Forelimb muscle (tissue), 1 donor: ENCODE results near the gene FYCO1. TPM values are rescaled to one million over a fixed set of nuclear protein-coding genes. Genes with fewer than 3 reads are reported as not detected.

ENCODE experiments used
- DNase-seq: peaks from one replicate; pipeline ENCODE4 v3.0.0-alpha.2; 2013; ENCODE audit warnings: low read depth
- polyA plus RNA-seq: library from polyadenylated mRNA; unstranded; fragments of 120-200 nt; gene quantifications from one replicate; pipeline ENCODE4 v1.2.1, GENCODE V29; 2013; ENCODE audit not compliant: insufficient read length

FYCO1 gene
- polyA plus RNA-seq, 1 donor: 33.7 TPM

- no peak for DNase-seq
Measured at GRCh38 chr3:45984331-45985312, 11.0 kb downstream of the FYCO1 start.

DNA sequence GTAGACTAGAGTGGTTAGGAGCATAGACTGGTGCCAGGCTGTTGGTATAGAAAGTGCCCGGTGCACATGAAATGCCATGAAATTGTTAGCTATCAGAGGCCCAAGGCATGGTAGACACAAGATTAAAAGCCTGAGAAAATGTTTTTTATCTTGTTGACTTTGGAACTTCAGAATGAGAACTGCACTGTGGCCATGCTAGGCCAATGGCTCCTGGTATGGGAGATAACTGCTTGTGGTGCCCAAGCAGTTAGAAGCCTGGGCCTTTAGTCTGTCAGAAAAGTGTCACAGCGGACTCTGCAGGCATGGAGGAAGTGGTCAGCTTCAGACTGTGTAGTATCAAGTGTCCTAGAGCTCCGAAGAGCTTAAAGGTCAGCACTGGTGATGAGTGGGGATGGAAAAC, 11.9 kb downstream of the FYCO1 start:
- no peak for DNase-seq

- no peak for DNase-seq
Measured at GRCh38 chr3:45981346-45982074, 14.1 kb downstream of the FYCO1 start.

- DNase-seq: no peak
Measured at GRCh38 chr3:45980819-45981218, 14.8 kb downstream of the FYCO1 start.

- DNase-seq: no peak
Measured at GRCh38 chr3:45980229-45980813, 15.3 kb downstream of the FYCO1 start.

DNA sequence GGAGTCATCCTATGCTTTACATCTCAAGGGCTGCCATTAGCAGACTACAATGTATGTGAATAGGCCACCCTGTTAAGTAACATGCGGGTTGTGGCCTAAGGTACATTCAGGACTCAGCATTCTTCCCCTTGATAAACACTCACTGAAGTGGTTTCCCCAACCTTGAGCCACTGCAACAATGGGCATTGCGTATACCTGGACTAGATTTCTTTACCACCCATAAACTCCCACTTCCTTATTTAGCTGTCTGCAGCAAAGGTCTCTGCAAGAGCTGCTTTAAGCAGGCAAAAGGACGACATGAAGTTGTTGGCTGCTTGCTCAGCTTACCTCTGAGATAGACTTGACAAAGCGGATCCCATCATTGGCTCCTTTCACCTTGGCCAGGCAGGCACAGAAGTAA, 16.2 kb downstream of the FYCO1 start:
- DNase-seq: no peak

DNA sequence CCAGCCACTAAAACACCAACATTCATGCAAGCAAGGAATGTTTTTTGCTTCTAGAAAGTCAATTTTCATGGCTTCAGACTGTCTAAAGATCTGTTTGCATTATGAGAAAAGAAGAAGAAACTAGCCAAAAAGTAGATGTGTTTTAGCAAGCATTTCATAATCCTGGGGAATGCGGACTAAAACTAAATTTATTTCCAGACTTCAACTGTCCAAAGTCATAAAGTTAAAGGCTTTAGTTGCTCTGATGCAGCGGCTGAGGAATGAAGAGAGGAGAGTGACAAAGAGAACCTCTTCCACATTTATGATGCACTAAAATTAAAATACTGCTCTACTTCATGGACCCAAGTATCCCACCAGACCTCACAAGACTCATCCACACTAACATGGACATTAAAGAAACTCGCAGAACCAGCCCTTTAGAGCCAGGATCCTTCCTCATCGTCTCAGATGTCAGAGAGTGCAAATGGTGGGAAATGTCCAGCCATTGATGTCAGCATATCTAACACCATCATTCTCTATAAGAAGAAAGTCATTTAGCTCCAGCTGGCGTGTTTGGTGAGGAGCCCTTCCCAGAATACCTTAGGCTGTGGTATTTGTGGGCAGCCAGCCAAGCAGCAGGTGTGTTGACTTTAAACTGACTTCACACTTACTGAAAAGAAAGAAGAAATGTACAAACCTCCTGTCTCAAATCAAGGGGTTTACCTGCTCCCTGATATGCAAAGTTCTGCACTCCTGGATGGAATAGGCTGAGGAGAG, 17.4 kb downstream of the FYCO1 start:
- no peak for DNase-seq

DNA sequence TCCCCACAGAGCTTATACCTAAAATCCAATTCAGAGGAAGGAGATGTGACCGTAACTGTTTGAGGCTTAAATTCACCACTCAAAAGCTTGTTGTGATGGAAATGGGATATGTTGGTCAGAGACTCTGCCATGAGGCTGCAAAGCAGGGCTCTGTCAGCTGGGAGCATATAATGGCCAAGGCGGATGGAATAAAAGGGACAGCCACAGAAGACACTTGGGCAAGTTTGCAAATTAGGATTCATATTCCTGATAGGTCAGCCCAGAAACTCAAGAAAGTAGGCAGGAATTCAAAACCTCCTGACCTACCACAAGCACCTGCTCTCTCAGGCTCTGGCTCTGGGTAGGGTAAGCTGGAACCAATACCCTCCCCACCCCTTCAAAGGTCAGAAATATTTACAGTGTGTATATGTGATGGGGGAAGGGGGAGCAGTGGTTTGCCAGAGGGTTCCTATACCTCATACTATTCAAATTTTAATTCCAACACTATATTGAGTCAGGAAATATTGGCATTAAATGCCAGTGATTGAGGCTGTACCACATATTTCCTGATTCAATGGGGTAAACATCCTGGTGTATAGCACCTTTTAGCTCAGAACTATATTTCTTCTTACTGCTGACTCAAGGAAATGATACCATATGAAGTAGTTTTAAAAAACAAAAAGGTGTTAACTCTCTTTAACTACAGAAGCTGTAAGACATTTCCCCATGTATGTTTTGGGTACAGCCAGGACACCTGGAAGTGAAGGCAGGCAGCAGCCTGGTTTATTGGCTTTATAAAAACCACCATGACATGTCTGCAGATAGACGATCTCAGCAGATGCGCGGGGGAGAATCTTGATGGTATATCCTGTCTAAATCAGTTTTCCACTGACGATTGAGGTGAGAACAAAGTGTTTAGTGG, 19.2 kb downstream of the FYCO1 start:
- DNase-seq: no peak

DNA sequence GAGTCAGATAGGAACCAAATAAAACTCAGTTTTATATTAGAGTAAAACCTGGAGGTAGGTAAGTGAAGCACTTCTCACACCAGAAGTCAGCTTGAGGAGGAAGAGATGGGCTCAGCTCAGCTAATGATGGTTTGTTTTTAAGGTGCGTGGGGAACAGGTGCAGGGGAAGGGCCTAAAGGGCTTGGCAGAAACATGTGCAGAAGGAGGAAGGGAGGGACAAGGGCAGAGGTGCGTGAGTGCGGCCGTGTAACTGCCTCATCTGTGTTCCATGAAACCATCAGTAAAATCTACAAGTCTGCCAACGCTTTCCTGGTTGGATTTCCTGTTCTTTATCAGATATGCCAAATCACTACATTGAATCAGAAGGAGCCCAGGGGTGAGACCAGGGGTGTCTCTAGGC, 19.9 kb downstream of the FYCO1 start:
- no peak for DNase-seq

GRCh38 chr3:45974686-45975085, 20.9 kb downstream of the FYCO1 start:
- no peak for DNase-seq

DNA sequence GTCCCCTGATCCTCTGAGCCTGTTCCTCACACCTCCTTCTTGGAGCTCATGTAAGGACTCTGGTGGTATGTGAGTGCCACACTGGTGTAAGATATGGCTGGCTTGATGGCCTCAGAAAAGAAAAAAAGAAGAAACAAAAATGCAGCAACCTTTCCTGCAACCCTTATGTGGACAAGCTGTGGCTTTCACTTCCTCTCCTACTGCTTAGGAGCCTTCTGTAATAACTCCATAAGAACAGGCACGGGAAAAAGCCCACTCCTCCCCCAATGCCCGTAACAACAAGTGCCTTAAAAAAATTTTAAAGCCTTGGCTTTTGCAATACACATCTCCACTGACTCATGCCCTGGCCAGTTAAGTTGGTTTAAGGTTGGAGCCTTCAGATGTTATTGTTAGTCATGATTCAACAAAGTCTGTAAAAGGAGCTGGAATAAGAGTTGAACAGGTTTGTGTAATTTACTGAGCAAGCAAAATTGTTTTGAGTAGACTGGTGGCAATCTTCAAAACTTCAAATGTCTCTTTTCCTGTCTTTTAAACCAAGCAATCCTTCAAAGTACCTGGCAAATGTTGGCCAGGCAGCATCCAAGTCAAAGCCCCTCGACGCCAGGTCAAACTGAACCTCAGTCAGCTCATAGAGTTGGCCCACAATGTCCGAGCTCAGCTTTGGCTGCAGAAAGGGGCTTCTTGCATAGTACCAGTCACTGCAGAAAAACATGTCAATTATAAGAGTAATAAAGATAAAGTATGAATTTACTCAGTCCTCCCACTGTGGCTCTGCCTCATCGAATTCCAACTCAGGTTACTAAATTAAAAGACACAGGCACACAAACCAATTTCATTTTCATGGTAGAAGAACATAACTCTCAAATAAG, 22.9 kb downstream of the FYCO1 start:
- no peak for DNase-seq

DNA sequence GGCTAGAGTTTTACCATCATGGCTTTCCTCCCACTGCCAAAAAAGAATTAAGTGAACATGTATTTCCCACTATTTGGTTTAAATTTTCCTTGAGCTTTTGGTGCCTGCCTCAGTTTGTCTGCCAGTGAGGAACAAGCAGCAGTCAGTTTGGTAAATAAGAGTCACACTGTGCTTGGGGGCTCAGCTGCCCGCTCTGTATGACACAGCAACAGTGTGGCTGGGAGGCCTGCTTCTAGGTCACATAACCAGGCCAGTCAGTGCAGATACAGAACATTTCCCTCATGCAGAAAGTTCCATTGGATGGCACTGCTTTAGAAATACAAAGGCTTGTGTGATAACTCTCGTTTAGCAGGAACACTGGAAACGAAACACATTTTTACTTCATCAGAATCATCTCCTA, 25.7 kb downstream of the FYCO1 start:
- no peak for DNase-seq

- DNase-seq: no peak
Measured at GRCh38 chr3:45969116-45969515, 26.5 kb downstream of the FYCO1 start.

- DNase-seq: no peak
Measured at GRCh38 chr3:45968706-45969105, 26.9 kb downstream of the FYCO1 start.

- DNase-seq: no peak
Measured at GRCh38 chr3:45968149-45968548, 27.5 kb downstream of the FYCO1 start.

DNA sequence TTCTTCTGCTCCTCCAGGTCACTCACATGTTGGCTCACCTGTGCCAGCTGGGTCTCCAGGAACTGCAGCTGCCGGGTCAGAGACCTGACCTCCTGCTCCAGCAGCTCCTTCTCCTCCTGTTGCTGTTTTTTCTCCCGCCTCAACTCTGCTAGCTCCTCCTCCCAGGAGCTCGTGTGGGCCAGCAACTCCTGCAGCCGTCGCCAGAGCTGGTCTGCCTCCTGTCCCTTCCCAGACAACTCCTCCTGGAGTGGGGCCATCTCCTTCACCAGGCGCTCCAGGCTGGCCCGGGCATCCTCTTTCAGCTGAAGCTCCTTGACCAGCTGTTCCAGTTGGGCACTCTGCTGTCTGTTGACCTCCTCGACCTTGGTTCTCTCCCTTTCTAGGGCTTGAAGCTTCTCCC, 27.9 kb downstream of the FYCO1 start:
- no peak for DNase-seq

GRCh38 chr3:45966950-45967640, 28.5 kb downstream of the FYCO1 start:
- no peak for DNase-seq

- DNase-seq: no peak
Measured at GRCh38 chr3:45966371-45966791, 29.2 kb downstream of the FYCO1 start.

- DNase-seq: no peak
Measured at GRCh38 chr3:45965653-45966052, 30.0 kb downstream of the FYCO1 start.
